Left lung (tissue), 10 donors: ENCODE results near the gene NIPAL4. TPM values are rescaled to one million over a fixed set of nuclear protein-coding genes. Genes with fewer than 3 reads are reported as not detected.

ENCODE experiments used
- ATAC-seq: fragments of 200-7000 bp; cut with Tn5 transposase; one replicate; pipeline ENCODE4 v1.9.1; 2020; ENCODE audit warnings: moderate library complexity
- DNase-seq, 4 donors: peaks; one replicate each; pipeline ENCODE4 v3.0.0-alpha.2; 2013 to 2020
- H3K27ac ChIP-seq, 2 donors: fragments of 200-600 bp; sonication (generic) in 1 of 2; one replicate each; pipeline versions ENCODE4 v1.5.0 to v1.8.0; 2020 to 2021
- H3K27me3 ChIP-seq, 2 donors: fragments of 200-600 bp; sonication (generic) in 1 of 2; one replicate each; pipeline versions ENCODE4 v1.5.0 to v1.8.0; 2020 to 2021
- H3K36me3 ChIP-seq, 2 donors: fragments of 200-600 bp; sonication (generic) in 1 of 2; one replicate each; pipeline versions ENCODE4 v1.5.0 to v1.8.0; 2020 to 2021
- H3K4me1 ChIP-seq, 2 donors: fragments of 200-600 bp; one replicate each; pipeline ENCODE4 v1.8.0; 2021
- H3K4me3 ChIP-seq, 2 donors: fragments of 200-600 bp; sonication (generic) in 1 of 2; one replicate each; pipeline versions ENCODE4 v1.5.0 to v1.8.0; 2020 to 2021; ENCODE audit warnings: mild to moderate bottlenecking in 1 of 2
- H3K9me3 ChIP-seq, 2 donors: fragments of 200-600 bp; sonication (generic) in 1 of 2; one replicate each; pipeline versions ENCODE4 v1.5.0 to v1.8.0; 2020 to 2021
- intact Hi-C, 2 donors: fragments of 100-400 bp; cut with DNase I; formaldehyde crosslinking; loops; one replicate each; pipeline versions ENCODE4 v1.11.2 to v1.14.2; 2022
- polyA plus RNA-seq, 6 donors: library from polyadenylated mRNA; unstranded; fragments of 120-200 nt; gene quantifications; one replicate each; pipeline ENCODE4 v1.2.1, GENCODE V29; 2013; ENCODE audit not compliant: insufficient read length in 6 of 6
- total RNA-seq, 2 donors: library from RNA; stranded (reverse); fragmentation: NEBNext Ultra II Directional; extraction: Animal tissue kit (Norgen Biotek cat#: 25700); gene quantifications; one replicate each; pipeline ENCODE4 v1.2.1, GENCODE V29; 2021
- TF ChIP-seq, protein P1 (sequence below), 2 donors: fragments of 200-600 bp; sonication (generic) in 1 of 2; IDR thresholded peaks; one replicate each; pipeline versions ENCODE4 v1.5.0 to v1.8.0; 2021; ENCODE audit warnings: antibody characterized with exemption in 2 of 2
- donor health status: DM: no; HTN: yes; CAD: no.
- donor health status: DM: no; HTN: no; CAD: no.

NIPAL4 gene
- total and polyA plus RNA-seq, 8 donors: 0.06 to 0.39 (median 0.14) TPM; not detected in 1

DNA sequence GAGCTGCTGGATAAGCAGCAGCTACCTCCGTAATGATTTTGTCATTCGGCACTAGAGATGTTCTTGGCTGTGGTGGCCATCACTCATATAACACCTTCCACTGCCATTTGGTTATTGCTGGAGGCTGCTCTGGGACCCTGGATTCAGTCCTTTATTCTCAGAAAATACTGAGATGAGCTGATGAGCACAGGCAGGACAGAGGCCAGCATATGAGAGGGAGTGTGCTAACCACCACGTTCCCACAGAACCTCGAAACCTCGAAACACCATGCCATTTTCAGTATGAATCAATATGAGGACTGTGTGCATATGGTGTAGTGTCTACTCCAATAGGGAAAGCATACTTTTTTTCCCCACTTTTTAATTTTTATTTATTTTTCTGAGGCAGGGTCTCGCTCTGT is 59.0 kb downstream of the NIPAL4 start:
- Histone ChIP-seq H3K4me3 (no peak overlapping the region), H3K9me3 (no peaks in the 10 kb centered on the region), H3K36me3 (peaks cover 0 to 16% of the 10 kb centered on the region in 2 donors), H3K27me3 (no peaks in the 10 kb centered on the region), H3K27ac (peak overlapping the region in 1 of 2 donors; percentile 30), H3K4me1 (peaks cover 5 to 17% of the 10 kb centered on the region in 2 donors)
- DNase-seq (no peak), ATAC-seq (no peak)
- TF ChIP-seq, protein P1, sequence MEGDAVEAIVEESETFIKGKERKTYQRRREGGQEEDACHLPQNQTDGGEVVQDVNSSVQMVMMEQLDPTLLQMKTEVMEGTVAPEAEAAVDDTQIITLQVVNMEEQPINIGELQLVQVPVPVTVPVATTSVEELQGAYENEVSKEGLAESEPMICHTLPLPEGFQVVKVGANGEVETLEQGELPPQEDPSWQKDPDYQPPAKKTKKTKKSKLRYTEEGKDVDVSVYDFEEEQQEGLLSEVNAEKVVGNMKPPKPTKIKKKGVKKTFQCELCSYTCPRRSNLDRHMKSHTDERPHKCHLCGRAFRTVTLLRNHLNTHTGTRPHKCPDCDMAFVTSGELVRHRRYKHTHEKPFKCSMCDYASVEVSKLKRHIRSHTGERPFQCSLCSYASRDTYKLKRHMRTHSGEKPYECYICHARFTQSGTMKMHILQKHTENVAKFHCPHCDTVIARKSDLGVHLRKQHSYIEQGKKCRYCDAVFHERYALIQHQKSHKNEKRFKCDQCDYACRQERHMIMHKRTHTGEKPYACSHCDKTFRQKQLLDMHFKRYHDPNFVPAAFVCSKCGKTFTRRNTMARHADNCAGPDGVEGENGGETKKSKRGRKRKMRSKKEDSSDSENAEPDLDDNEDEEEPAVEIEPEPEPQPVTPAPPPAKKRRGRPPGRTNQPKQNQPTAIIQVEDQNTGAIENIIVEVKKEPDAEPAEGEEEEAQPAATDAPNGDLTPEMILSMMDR (IDR thresholded peaks at IDR 0.05): no peak
- intact Hi-C loops: no loop called here

DNA sequence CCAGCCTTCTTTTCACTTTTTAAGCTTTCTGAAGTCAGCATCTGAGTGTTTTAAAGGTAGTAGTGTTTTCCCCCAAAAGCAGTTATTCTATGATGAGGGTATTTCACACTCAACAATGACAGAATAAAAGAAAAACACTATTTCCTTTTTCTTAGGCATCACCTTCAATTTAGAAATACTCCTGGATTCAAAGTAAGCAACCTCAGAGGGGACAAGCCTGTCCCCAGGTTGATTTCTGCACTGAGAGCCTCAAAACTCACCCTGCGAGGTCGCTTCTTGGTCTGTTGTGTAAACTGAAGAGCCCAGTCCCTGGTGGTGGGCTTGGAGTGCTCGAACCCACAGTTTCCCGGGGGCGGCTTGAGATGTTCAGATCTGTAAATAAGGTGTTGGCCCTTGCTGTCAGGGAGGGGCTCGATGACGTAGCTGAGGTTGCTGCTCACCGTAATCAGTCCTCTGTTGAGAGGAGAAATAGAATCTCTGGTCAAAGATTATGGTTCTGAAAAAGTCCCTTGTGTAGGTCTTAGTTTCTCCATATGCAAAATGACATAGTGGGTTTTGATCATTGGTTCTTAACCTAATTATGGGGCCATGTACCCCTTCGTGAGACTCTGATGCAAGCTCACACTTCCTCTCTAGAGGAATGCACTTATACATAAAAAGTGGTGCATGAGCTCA is 59.7 kb downstream of the NIPAL4 start:
- DNase-seq: no peak
- TF ChIP-seq, protein P1 (IDR thresholded peaks at IDR 0.05): no peak
- no peak overlapping the region for H3K4me3 ChIP-seq
- H3K27me3 ChIP-seq: no peaks in the 10 kb centered on the region
- peaks cover 0 to 15% of the 10 kb centered on the region in 2 donors for H3K36me3 ChIP-seq
- peaks cover 5 to 17% of the 10 kb centered on the region in 2 donors for H3K4me1 ChIP-seq
- H3K27ac ChIP-seq: no peak overlapping the region
- ATAC-seq: no peak
- H3K9me3 ChIP-seq: no peaks in the 10 kb centered on the region
- intact Hi-C loops: no loop called here

DNA sequence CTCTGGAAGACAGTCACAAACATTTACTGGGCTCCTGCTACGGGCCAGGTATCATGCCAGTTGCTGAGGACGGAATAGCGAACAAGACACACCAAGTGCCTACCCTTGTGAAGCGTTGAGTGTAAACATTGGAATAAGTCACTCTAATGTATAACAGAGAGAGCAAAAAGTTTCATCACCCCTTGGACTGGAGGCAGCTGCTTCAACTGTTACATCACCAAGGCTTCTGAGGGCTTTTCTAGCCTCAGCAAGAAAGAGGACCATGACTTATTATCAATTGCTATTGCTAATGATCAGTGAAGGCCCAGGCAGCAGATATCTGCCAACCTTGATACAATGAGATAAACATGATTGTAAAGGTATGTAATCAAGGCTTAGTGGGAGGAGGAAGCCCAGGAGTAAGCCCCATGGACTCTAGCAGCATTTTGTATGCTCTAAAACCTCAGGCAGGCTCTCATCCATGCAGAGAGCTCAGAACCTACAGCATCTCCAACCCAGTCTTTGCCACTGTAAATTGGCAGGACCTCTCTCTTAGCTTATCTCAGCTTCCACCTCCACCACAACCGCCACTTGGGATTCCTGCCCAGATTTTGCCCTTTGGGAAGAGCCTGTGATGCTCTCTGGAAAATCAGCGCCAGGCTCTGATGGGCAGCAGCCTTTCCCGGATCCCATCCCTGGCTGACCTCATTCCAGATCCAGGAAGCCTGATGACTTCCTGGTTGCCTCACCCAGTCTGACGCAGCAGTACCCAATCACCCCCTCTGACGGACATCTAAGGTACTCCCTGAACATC is 61.1 kb downstream of the NIPAL4 start:
- Histone ChIP-seq H3K36me3 (peaks cover 0 to 15% of the 10 kb centered on the region in 2 donors), H3K27me3 (no peaks in the 10 kb centered on the region), H3K9me3 (no peaks in the 10 kb centered on the region), H3K4me3 (no peak overlapping the region), H3K27ac (peak overlapping the region; percentile 39 to 59), H3K4me1 (peaks cover 5 to 17% of the 10 kb centered on the region in 2 donors)
- no peak for DNase-seq
- intact Hi-C loops: no loop called here
- ATAC-seq: peak; percentile 46
- TF ChIP-seq, protein P1 (IDR thresholded peaks at IDR 0.05): peak in 1 of 2 donors; percentile 14

DNA sequence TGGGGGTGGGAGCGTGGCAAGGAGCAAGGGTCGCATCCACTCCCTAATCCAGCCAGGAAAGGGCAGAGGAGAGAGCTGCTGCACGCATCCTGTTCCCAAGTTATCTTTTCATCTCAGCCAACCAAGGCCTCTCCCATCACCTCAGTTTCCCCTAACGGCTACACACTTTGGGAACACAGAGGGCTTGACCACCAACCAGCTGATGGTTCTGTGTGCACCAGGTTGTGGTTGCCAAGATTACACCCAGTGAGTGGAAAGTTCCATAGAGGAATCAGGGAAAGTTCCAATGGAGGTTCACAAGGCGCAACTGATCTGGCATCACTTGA is 61.7 kb downstream of the NIPAL4 start:
- peak overlapping the region in 1 of 2 donors; percentile 59 for H3K27ac ChIP-seq

DNA sequence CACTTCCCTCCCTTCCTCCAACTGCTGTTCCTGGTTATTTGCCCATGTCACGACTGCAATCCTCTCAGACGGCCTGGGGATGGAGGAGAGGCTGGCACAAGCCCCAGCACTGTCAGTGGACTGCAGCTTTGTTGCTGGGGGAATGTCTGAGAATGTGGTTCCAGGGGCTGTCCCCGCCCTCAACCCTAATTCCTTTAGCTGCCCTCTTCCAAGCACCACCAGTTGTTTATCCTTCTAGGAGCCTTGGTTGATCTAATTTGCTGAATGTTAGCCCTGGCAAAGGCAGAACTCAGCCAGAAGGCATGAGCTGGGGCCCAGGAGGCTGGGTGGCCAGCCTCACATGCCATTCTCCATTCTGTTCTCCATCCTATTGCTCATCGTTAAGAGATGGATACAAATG is 64.0 kb downstream of the NIPAL4 start:
- Histone ChIP-seq H3K4me3 (no peak overlapping the region), H3K27me3 (no peaks in the 10 kb centered on the region), H3K27ac (no peak overlapping the region), H3K4me1 (peaks cover 5 to 29% of the 10 kb centered on the region in 2 donors), H3K36me3 (peaks cover 0 to 6% of the 10 kb centered on the region in 2 donors), H3K9me3 (no peaks in the 10 kb centered on the region)
- intact Hi-C loops: no loop called here
- TF ChIP-seq, protein P1 (IDR thresholded peaks at IDR 0.05): no peak
- DNase-seq (no peak), ATAC-seq (no peak)

More for the DNA sequence above, 61.7 kb downstream of the NIPAL4 start:
- no peaks in the 10 kb centered on the region for H3K9me3 ChIP-seq
- peaks cover 5 to 17% of the 10 kb centered on the region in 2 donors for H3K4me1 ChIP-seq
- ATAC-seq (no peak), DNase-seq (no peak)
- intact Hi-C loops: no loop called here
- H3K27me3 ChIP-seq: no peaks in the 10 kb centered on the region
- peaks cover 0 to 15% of the 10 kb centered on the region in 2 donors for H3K36me3 ChIP-seq
- H3K4me3 ChIP-seq: no peak overlapping the region
- TF ChIP-seq, protein P1 (IDR thresholded peaks at IDR 0.05): no peak
